Subcutaneous adipose tissue (tissue), 4 donors: Measurements from ENCODE around the gene ZFYVE19. TPM values are rescaled to one million over a fixed set of nuclear protein-coding genes. Genes with fewer than 3 reads are reported as not detected.

ENCODE experiments used
- CTCF ChIP-seq: fragments of 450-650 bp; IDR thresholded peaks from one replicate; pipeline ENCODE4 v1.5.1; 2016; ENCODE audit warnings: low read depth, mild to moderate bottlenecking, control low read depth, antibody characterized with exemption, moderate library complexity
- total RNA-seq, 4 donors: library from RNA; depleted of rRNA; stranded (reverse); fragments of >200 nt; gene quantifications; one replicate each; pipeline ENCODE4 v1.1.0, GENCODE V29; 2016

The ZFYVE19 gene
- total RNA-seq, 4 donors from 2014 or later = 16.1 to 25.5 (median 19.3) TPM

GRCh38 chr15:40832903-40833302 is 26.0 kb downstream of the ZFYVE19 start:
- no peak for TF ChIP-seq CTCF

GRCh38 chr15:40836020-40836419 is 29.1 kb downstream of the ZFYVE19 start:
- no peak for TF ChIP-seq CTCF

GRCh38 chr15:40838756-40839155 is 31.9 kb downstream of the ZFYVE19 start:
- TF ChIP-seq CTCF = no peak

GRCh38 chr15:40841741-40842140 is 34.9 kb downstream of the ZFYVE19 start:
- no peak for TF ChIP-seq CTCF

- TF ChIP-seq CTCF = no peak
These were observed 36.5 kb downstream of the ZFYVE19 start for GRCh38 chr15:40843261-40843884.

- no peak for TF ChIP-seq CTCF
These were observed 37.2 kb downstream of the ZFYVE19 start, which contains the start of gene SPINT1 for GRCh38 chr15:40843885-40844695. SPINT1 (plus strand) TSS chr15:40844048; CDS start chr15:40844555, 507 bp downstream.

- no peak for TF ChIP-seq CTCF
These were observed 37.8 kb downstream of the ZFYVE19 start for GRCh38 chr15:40844696-40845030.
